H1 (cell line): ENCODE results near the gene ABTB1. TPM values are rescaled to one million over a fixed set of nuclear protein-coding genes. Genes with fewer than 3 reads are reported as not detected.

Experiments used
- SAP30 ChIP-seq: fragments of 300-600 bp; sonication (generic); IDR thresholded peaks from 2 replicates; pipeline ENCODE4 v1.7.1; 2012; ENCODE audit warnings: low read length, moderate library complexity, mild to moderate bottlenecking, inconsistent platforms; ENCODE audit not compliant: insufficient read depth, insufficient replicate concordance
- TEAD4 ChIP-seq: IDR thresholded peaks from 2 replicates; pipeline ENCODE4 v1.6.1; 2012; ENCODE audit warnings: low read depth, low read length, inconsistent platforms, mixed read lengths
- polyA plus RNA-seq, 7 experiments: library from polyadenylated mRNA; depleted of rRNA in 3 of 7; stranded (reverse) in 5 of 7; unstranded in 2 of 7; fragments of >200 nt in 5 of 7; fragments of 200-250 nt in 2 of 7; gene quantifications; 1 replicate in 5 of 7; 2 replicates in 1 of 7; 4 replicates in 1 of 7; pipeline versions ENCODE4 v1.2.1 to v1.2.3, GENCODE V29; 2011 to 2013; ENCODE audit warnings: missing spikeins in 2 of 7, mixed read lengths in 2 of 7
- total RNA-seq: library from RNA; stranded (reverse); fragmentation: NEBNext Ultra II Directional; extraction: Animal tissue kit (Norgen Biotek cat#: 25700); gene quantifications from 2 replicates; pipeline ENCODE4 v1.2.1, GENCODE V29; 2021

ABTB1 gene
- total and polyA plus RNA-seq, 2 of the 8 experiments (the other 6 are each of a cell fraction or from before 2014, with no cell fraction given): 7.1 to 9.4 TPM

- TF ChIP-seq SAP30 (no peak), TEAD4 (no peak)
- TF ChIP-seq, all 59 proteins: peak for 0
Observed at GRCh38 chr3:127651516-127652172, 21.1 kb upstream of the ABTB1 start (continued).
